NCI-H526 (cell line): ENCODE results near the gene TMEM119.
A peak's percentile ranks its signal among the peaks of the same experiment; 100 is the strongest.
"Not testable (repeated sequence)": the region's sequence is repeated elsewhere in the genome, so short reads cannot be mapped to it uniquely, and the experiment has no call there.

Experiments used
- DNase-seq, 2 experiments: peaks; one replicate each; lab custom pipeline; 2025; lab: John Stamatoyannopoulos, UW

Gene TMEM119

GRCh38 chr12:108583991-108584390, 13.9 kb downstream of the TMEM119 start:
- no peak for DNase-seq

- no peak for DNase-seq
These were observed 14.7 kb downstream of the TMEM119 start for GRCh38 chr12:108582978-108583770.

- no peak for DNase-seq
These were observed 15.4 kb downstream of the TMEM119 start for GRCh38 chr12:108582509-108582908.

- no peak for DNase-seq
These were observed 16.3 kb downstream of the TMEM119 start for GRCh38 chr12:108581311-108582227.

- no peak for DNase-seq
These were observed 17.4 kb downstream of the TMEM119 start for GRCh38 chr12:108580531-108580930.

GRCh38 chr12:108578813-108579212, 19.1 kb downstream of the TMEM119 start:
- no peak for DNase-seq

- DNase-seq, result no peak
These were observed 19.6 kb downstream of the TMEM119 start for GRCh38 chr12:108578264-108578663.

- no peak for DNase-seq
These were observed 20.4 kb downstream of the TMEM119 start for GRCh38 chr12:108577458-108577857.

- DNase-seq, result no peak
These were observed 21.1 kb downstream of the TMEM119 start for GRCh38 chr12:108576660-108577234.

GRCh38 chr12:108575199-108575912, 22.5 kb downstream of the TMEM119 start:
- no peak for DNase-seq

- DNase-seq, result not testable (repeated sequence)
These were observed 23.6 kb downstream of the TMEM119 start for GRCh38 chr12:108574276-108574675.

- DNase-seq, result no peak
These were observed 24.6 kb downstream of the TMEM119 start for GRCh38 chr12:108573317-108573716.

- no peak for DNase-seq
These were observed 25.6 kb downstream of the TMEM119 start for GRCh38 chr12:108572166-108572790.

- DNase-seq, result no peak
These were observed 26.2 kb downstream of the TMEM119 start for GRCh38 chr12:108571609-108572165.

GRCh38 chr12:108570743-108571608, 26.9 kb downstream of the TMEM119 start:
- DNase-seq, result peak in 1 of 2 experiments; percentile 33

GRCh38 chr12:108568338-108569154, 29.3 kb downstream of the TMEM119 start:
- no peak for DNase-seq

- DNase-seq, result no peak
These were observed 30.2 kb downstream of the TMEM119 start for GRCh38 chr12:108567406-108568337.

GRCh38 chr12:108566452-108566851, 31.4 kb downstream of the TMEM119 start:
- DNase-seq, result no peak
